SU-DHL-6 (cell line): ENCODE data around the gene CHST5.

Experiments
- H2AFZ ChIP-seq: fragments of 200-600 bp; sonication (generic); 2 replicates; pipeline ENCODE4 v1.6.1; 2014; ENCODE audit warnings: low read depth, mild to moderate bottlenecking, moderate library complexity, mixed read lengths, antibody characterized with exemption, low read length; ENCODE audit not compliant: severe bottlenecking
- H3F3A ChIP-seq: fragments of 200-600 bp; shearing (Covaris generic); 2 replicates; pipeline ENCODE4 v1.6.0; 2016; ENCODE audit warnings: antibody characterized with exemption, mild to moderate bottlenecking; ENCODE audit not compliant: insufficient read depth
- H3K27ac ChIP-seq: fragments of 200-600 bp; sonication (generic); 2 replicates; pipeline ENCODE4 v1.5.1; 2016; ENCODE audit warnings: low read depth, mild to moderate bottlenecking, low read length, moderate library complexity, mixed read lengths
- H3K27me3 ChIP-seq: fragments of 200-600 bp; sonication (generic), shearing (Covaris generic); 2 replicates; pipeline ENCODE4 v1.6.0; 2014; ENCODE audit warnings: mild to moderate bottlenecking, low read length
- H3K36me3 ChIP-seq: fragments of 200-600 bp; sonication (generic); 2 replicates; pipeline ENCODE4 v1.6.1; 2014; ENCODE audit warnings: mild to moderate bottlenecking, low read length, mixed read lengths
- H3K4me2 ChIP-seq: fragments of 300-600, 200-600 bp; shearing (Covaris generic), sonication (generic); 2 replicates; pipeline ENCODE4 v1.6.0; 2014; ENCODE audit warnings: low read length, low read depth, mild to moderate bottlenecking; ENCODE audit not compliant: poor library complexity, severe bottlenecking
- H3K4me3 ChIP-seq: fragments of 200-600 bp; sonication (generic); 2 replicates; pipeline ENCODE4 v1.5.1; 2014; ENCODE audit warnings: antibody characterized with exemption, low read length, mild to moderate bottlenecking, mixed read lengths; ENCODE audit not compliant: insufficient read depth, poor library complexity, severe bottlenecking
- H3K79me2 ChIP-seq: fragments of 200-600 bp; sonication (generic); 2 replicates; pipeline ENCODE4 v1.6.1; 2014; ENCODE audit warnings: mild to moderate bottlenecking, low read length, moderate library complexity; ENCODE audit not compliant: insufficient read depth
- H3K9ac ChIP-seq: fragments of 200-600 bp; sonication (generic); 2 replicates; pipeline ENCODE4 v1.7.0; 2014; ENCODE audit warnings: mild to moderate bottlenecking, low read length
- H3K9me2 ChIP-seq: fragments of 200-600 bp; sonication (generic); replicated peaks from 2 replicates; pipeline ENCODE4 v1.6.1; 2014; ENCODE audit warnings: low read length; ENCODE audit not compliant: insufficient read depth
- H3K9me3 ChIP-seq: fragments of 200-600 bp; sonication (generic); 2 replicates; pipeline ENCODE4 v1.6.1; 2014; ENCODE audit warnings: low read length, mixed read lengths; ENCODE audit not compliant: insufficient read depth
- H4K20me1 ChIP-seq: fragments of 200-600 bp; sonication (generic); 2 replicates; pipeline ENCODE4 v1.6.1; 2014; ENCODE audit warnings: low read depth, mild to moderate bottlenecking, antibody characterized with exemption, low read length, moderate library complexity, mixed read lengths
- EZH2phosphoT487 ChIP-seq: fragments of 200-600 bp; sonication (generic), shearing (Covaris generic); conservative IDR thresholded peaks from 2 replicates; pipeline ENCODE4 v1.6.1; 2018; ENCODE audit warnings: mild to moderate bottlenecking, antibody characterized with exemption, low read length, moderate library complexity, mixed read lengths
- TF ChIP-seq, protein P1 (sequence below): fragments of 200-600 bp; sonication (generic); IDR thresholded peaks from one replicate; pipeline ENCODE4 v1.5.1; 2017; ENCODE audit warnings: antibody characterized with exemption, mild to moderate bottlenecking, low read length, moderate library complexity; ENCODE audit not compliant: insufficient read depth, poor library complexity, severe bottlenecking

The CHST5 gene

GRCh38 chr16:75483222-75483621 is 52.7 kb downstream of the CHST5 start:
- H3K9ac ChIP-seq, result no peak overlapping the region
- H2AFZ ChIP-seq, result no peak overlapping the region
- H3K4me3 ChIP-seq, result no peak overlapping the region
- no peaks in the 10 kb centered on the region for H3K79me2 ChIP-seq
- TF ChIP-seq, protein P1, sequence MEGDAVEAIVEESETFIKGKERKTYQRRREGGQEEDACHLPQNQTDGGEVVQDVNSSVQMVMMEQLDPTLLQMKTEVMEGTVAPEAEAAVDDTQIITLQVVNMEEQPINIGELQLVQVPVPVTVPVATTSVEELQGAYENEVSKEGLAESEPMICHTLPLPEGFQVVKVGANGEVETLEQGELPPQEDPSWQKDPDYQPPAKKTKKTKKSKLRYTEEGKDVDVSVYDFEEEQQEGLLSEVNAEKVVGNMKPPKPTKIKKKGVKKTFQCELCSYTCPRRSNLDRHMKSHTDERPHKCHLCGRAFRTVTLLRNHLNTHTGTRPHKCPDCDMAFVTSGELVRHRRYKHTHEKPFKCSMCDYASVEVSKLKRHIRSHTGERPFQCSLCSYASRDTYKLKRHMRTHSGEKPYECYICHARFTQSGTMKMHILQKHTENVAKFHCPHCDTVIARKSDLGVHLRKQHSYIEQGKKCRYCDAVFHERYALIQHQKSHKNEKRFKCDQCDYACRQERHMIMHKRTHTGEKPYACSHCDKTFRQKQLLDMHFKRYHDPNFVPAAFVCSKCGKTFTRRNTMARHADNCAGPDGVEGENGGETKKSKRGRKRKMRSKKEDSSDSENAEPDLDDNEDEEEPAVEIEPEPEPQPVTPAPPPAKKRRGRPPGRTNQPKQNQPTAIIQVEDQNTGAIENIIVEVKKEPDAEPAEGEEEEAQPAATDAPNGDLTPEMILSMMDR, result no peak
- no peak for TF ChIP-seq EZH2phosphoT487
- no peaks in the 10 kb centered on the region for H3K9me2 ChIP-seq
- H3K4me2 ChIP-seq, result no peak overlapping the region
- peaks cover 15% of the 10 kb centered on the region for H3F3A ChIP-seq
- no peaks in the 10 kb centered on the region for H3K27me3 ChIP-seq
- H3K9me3 ChIP-seq, result no peaks in the 10 kb centered on the region
- no peaks in the 10 kb centered on the region for H3K36me3 ChIP-seq
- no peaks in the 10 kb centered on the region for H4K20me1 ChIP-seq
- H3K27ac ChIP-seq, result no peak overlapping the region

DNA sequence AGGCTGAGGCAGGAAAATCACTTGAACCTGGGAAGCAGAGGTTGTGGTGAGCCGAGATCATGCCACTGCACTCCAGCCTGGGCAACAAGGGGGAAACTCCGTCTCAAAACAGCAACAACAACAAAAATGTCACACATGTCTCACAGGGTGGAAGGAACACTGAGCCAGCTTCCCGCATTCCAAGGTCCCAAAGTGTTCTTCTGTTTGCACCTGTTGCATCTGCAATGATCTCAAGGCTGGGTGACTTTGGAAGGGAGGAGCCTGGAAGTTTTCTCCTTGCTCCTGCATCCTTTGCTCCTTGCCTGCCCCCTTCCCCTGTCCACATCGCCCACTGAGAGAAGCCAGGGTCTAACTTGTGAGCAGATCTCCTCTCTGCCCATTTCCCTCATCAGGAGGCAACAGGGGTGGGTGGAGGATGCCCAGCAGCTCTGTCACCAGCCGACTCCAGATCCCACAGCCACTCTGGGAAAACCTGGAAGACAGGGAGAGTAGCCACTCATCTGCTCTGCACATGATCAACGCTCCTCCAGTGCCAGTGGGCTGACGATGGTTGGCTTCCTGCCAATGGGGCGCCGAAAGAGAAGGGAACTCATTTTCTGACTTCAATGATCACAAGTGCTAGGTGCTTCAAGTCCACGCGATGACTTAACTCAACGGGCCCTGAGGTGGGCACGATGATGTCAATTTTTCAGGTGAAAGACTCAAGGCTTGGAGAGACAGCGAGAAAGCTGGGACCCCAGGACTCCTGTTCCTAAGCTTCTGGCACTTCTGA is 53.3 kb downstream of the CHST5 start:
- Histone ChIP-seq H3K9me2 (no peaks in the 10 kb centered on the region), H4K20me1 (no peaks in the 10 kb centered on the region), H3K27ac (no peak overlapping the region), H3K9me3 (no peaks in the 10 kb centered on the region), H3K9ac (no peak overlapping the region), H2AFZ (no peak overlapping the region), H3K27me3 (no peaks in the 10 kb centered on the region), H3K79me2 (no peaks in the 10 kb centered on the region), H3K4me2 (no peak overlapping the region), H3F3A (peaks cover 14% of the 10 kb centered on the region), H3K36me3 (no peaks in the 10 kb centered on the region), H3K4me3 (no peak overlapping the region)
- TF ChIP-seq EZH2phosphoT487, result no peak
- TF ChIP-seq, protein P1, result no peak

- no peaks in the 10 kb centered on the region for H3K79me2 ChIP-seq
- H3K4me3 ChIP-seq, result no peak overlapping the region
- no peak overlapping the region for H3K4me2 ChIP-seq
- H4K20me1 ChIP-seq, result no peaks in the 10 kb centered on the region
- H3K9me3 ChIP-seq, result no peaks in the 10 kb centered on the region
- no peak overlapping the region for H3K27ac ChIP-seq
- peaks cover 14% of the 10 kb centered on the region for H3F3A ChIP-seq
- H3K36me3 ChIP-seq, result no peaks in the 10 kb centered on the region
- H3K9me2 ChIP-seq, result no peaks in the 10 kb centered on the region
- H2AFZ ChIP-seq, result no peak overlapping the region
- TF ChIP-seq, protein P1, result no peak
- no peak for TF ChIP-seq EZH2phosphoT487
- H3K27me3 ChIP-seq, result no peaks in the 10 kb centered on the region
- H3K9ac ChIP-seq, result no peak overlapping the region
Measured at GRCh38 chr16:75481475-75481874, 54.4 kb downstream of the CHST5 start.
